Loucy (cell line): ENCODE measurements around the gene FBXL15.

Experiments
- EZH2phosphoT487 ChIP-seq: fragments of 200-600 bp; IDR thresholded peaks from 2 replicates; pipeline ENCODE4 v1.6.1; 2018; ENCODE audit warnings: antibody characterized with exemption, mild to moderate bottlenecking, moderate library complexity, borderline replicate concordance
- TF ChIP-seq, protein P1 (sequence below): fragments of 200-600 bp; sonication (generic); conservative IDR thresholded peaks from 2 replicates; pipeline ENCODE4 v1.5.1; 2014; ENCODE audit warnings: mild to moderate bottlenecking, antibody characterized with exemption, low read length

DNA sequence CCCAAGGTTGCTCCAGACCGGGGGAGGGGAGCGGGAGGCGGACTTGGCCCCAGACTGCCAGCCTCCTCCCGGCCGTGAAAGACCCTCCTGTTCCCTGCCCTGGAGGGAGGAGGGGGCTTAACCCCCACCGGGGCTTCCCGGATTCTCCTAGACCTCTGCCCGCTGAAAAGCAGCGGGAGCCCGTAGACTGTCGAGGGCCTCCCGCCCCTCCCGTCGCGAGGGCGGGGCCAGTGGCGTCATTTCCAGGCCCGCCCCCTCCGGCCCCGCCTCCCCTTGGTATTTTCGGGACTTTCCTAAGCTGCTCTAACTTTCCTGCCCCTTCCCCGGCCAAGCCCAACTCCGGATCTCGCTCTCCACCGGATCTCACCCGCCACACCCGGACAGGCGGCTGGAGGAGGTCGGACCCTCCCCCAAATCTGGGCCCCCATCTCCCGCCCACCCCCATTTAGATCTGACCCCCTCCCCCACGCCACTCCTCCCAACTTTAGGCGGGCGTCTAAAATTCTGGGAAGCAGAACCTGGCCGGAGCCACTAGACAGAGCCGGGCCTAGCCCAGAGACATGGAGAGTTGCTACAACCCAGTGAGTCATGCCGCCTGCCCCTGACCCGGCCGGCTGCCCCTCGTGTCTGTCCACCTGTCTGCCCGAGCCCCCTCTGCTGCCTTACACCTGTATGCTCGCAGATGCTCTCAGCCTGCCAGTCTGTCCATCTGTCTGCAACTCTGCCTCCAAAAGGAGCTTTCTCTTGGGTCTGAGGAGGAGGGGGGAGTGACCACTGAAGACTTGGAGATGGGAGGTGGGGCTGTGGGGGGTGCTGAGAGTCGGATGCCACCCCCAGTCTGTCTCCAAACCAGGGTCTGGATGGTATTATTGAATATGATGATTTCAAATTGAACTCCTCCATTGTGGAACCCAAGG is 25.0 kb upstream of the FBXL15 start, which contains the start of gene NFKB2:
- TF ChIP-seq, protein P1, sequence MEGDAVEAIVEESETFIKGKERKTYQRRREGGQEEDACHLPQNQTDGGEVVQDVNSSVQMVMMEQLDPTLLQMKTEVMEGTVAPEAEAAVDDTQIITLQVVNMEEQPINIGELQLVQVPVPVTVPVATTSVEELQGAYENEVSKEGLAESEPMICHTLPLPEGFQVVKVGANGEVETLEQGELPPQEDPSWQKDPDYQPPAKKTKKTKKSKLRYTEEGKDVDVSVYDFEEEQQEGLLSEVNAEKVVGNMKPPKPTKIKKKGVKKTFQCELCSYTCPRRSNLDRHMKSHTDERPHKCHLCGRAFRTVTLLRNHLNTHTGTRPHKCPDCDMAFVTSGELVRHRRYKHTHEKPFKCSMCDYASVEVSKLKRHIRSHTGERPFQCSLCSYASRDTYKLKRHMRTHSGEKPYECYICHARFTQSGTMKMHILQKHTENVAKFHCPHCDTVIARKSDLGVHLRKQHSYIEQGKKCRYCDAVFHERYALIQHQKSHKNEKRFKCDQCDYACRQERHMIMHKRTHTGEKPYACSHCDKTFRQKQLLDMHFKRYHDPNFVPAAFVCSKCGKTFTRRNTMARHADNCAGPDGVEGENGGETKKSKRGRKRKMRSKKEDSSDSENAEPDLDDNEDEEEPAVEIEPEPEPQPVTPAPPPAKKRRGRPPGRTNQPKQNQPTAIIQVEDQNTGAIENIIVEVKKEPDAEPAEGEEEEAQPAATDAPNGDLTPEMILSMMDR: no peak
- no peak for TF ChIP-seq EZH2phosphoT487
